Calu3 (cell line): ENCODE results near the gene FADS1. TPM values are rescaled to one million over a fixed set of nuclear protein-coding genes. Genes with fewer than 3 reads are reported as not detected.

ENCODE experiments used
- BruUV-seq: library from RNA; stranded (reverse); fragments of 400-500 nt; replicated peaks from 2 replicates; lab custom pipeline; 2021; lab: Mats Ljungman, UMichigan
- CTCF ChIA-PET: fragments of 300-600 bp; sonication (Branson Sonifier 250); formaldehyde crosslinking; loops from one replicate; lab custom pipeline; 2022; ENCODE audit warnings: antibody characterized with exemption; lab: Charles Lee
- DNase-seq: peaks from one replicate; pipeline ENCODE4 v3.0.0; 2022
- H3K27ac Mint-ChIP-seq: one replicate; pipeline ENCODE4 v1.8.0; 2022; ENCODE audit warnings: mixed read lengths; ENCODE audit not compliant: unreplicated experiment
- H3K27me3 Mint-ChIP-seq: one replicate; pipeline ENCODE4 v1.8.0; 2022; ENCODE audit warnings: mixed read lengths; ENCODE audit not compliant: unreplicated experiment
- H3K36me3 Mint-ChIP-seq: one replicate; pipeline ENCODE4 v1.8.0; 2022; ENCODE audit warnings: mild to moderate bottlenecking, moderate library complexity, mixed read lengths; ENCODE audit not compliant: insufficient read depth, unreplicated experiment
- H3K4me1 Mint-ChIP-seq: one replicate; pipeline ENCODE4 v1.8.0; 2022; ENCODE audit warnings: mild to moderate bottlenecking, low read depth, mixed read lengths; ENCODE audit not compliant: unreplicated experiment
- H3K4me3 Mint-ChIP-seq: one replicate; pipeline ENCODE4 v1.8.0; 2022; ENCODE audit warnings: mild to moderate bottlenecking, low read depth, moderate library complexity, mixed read lengths; ENCODE audit not compliant: unreplicated experiment
- H3K9me3 Mint-ChIP-seq: one replicate; pipeline ENCODE4 v1.8.0; 2022; ENCODE audit warnings: low read depth, mixed read lengths; ENCODE audit not compliant: unreplicated experiment
- intact Hi-C: fragments of 100-400 bp; cut with micrococcal nuclease; formaldehyde crosslinking; loops from one replicate; pipeline ENCODE4 v1.10.0; 2022; ENCODE audit not compliant: unreplicated experiment
- total RNA-seq: library from RNA; stranded (reverse); gene quantifications from 2 replicates; pipeline ENCODE4 v1.2.3, GENCODE V29; 2022
- TF ChIP-seq, protein P1 (sequence below): fragments of 200-600 bp; IDR thresholded peaks from one replicate; pipeline ENCODE4 v1.8.0; 2022; ENCODE audit warnings: antibody characterized with exemption; ENCODE audit not compliant: unreplicated experiment

FADS1 gene
- total RNA-seq, 1 experiment from 2014 or later = 74.1 TPM

DNA sequence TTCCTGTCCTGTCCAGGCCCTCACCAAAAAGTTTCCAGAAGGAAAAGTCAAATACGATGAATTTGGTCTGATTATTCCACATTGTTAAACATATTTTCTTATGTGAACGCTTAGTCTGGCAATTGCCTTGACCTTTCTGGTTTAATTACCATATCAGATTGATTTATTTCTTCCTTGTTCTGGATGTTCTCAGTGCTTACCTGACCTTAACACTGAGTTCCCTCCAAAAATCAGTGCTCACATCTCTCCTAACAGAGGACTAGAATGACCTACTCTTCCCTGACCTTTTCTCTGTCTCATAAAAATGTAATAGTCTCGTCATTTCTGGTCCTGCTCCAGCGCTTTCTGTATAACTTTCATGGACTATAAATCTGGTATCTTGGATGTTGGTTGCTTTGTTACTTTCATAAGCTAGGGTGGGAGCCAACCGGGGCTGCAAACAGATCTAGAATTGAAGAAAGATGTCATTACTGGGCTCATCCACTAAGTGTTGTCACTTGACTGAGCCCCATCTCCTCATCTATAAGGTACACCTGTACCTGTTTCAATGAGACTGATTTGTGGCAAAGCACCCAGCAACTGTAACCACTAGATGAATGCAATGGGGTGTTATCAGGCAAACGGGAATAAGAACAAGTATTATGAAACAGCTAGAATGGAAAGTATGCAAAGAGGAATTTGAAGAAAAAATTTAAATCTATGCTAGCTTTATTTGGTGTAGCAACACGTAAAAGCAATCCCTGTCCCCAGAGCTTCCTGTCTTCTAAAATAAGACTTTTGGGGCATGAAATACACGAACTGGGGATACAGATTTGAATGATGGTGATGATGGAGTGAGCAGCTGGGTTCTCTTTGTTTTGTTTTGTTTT lies 13.7 kb upstream of the FADS1 start:
- Mint-ChIP-seq H3K4me3 (no peak overlapping the region), H3K9me3 (no peaks in the 10 kb centered on the region), H3K4me1 (no peaks in the 10 kb centered on the region), H3K36me3 (peaks cover 11% of the 10 kb centered on the region), H3K27ac (no peak overlapping the region), H3K27me3 (peaks cover 84% of the 10 kb centered on the region)
- no peak for DNase-seq
- intact Hi-C loops = no loop called here
- BruUV-seq = no TSS peak
- CTCF ChIA-PET = no interaction called here
- TF ChIP-seq, protein P1, sequence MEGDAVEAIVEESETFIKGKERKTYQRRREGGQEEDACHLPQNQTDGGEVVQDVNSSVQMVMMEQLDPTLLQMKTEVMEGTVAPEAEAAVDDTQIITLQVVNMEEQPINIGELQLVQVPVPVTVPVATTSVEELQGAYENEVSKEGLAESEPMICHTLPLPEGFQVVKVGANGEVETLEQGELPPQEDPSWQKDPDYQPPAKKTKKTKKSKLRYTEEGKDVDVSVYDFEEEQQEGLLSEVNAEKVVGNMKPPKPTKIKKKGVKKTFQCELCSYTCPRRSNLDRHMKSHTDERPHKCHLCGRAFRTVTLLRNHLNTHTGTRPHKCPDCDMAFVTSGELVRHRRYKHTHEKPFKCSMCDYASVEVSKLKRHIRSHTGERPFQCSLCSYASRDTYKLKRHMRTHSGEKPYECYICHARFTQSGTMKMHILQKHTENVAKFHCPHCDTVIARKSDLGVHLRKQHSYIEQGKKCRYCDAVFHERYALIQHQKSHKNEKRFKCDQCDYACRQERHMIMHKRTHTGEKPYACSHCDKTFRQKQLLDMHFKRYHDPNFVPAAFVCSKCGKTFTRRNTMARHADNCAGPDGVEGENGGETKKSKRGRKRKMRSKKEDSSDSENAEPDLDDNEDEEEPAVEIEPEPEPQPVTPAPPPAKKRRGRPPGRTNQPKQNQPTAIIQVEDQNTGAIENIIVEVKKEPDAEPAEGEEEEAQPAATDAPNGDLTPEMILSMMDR = no peak

DNA sequence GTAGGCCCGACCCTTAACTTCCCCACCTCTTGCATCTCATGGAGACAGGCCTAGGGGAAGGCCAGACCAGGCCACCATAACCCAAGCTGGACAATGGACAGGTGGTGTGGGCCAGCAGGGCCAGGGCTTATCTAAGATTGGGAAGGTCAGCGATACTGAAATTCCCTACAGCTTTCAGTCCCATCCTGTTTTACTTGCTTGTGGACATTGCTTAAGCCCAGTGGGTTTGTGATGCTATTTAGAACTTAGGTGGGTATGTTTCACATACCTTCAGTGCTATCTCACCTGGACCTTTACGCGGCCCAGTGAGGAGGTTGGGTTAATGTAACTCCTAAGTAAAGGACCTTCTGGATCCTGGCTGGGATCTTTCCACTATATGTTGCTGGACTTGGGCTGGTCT lies 13.0 kb upstream of the FADS1 start:
- H3K27ac Mint-ChIP-seq = no peak overlapping the region
- H3K9me3 Mint-ChIP-seq = no peaks in the 10 kb centered on the region
- CTCF ChIA-PET = no interaction called here
- TF ChIP-seq, protein P1 = no peak
- no peak for DNase-seq
- no peak overlapping the region for H3K4me3 Mint-ChIP-seq
- intact Hi-C loops = no loop called here
- H3K4me1 Mint-ChIP-seq = no peaks in the 10 kb centered on the region
- peaks cover 80% of the 10 kb centered on the region for H3K27me3 Mint-ChIP-seq
- BruUV-seq = no TSS peak
- peaks cover 11% of the 10 kb centered on the region for H3K36me3 Mint-ChIP-seq

DNA sequence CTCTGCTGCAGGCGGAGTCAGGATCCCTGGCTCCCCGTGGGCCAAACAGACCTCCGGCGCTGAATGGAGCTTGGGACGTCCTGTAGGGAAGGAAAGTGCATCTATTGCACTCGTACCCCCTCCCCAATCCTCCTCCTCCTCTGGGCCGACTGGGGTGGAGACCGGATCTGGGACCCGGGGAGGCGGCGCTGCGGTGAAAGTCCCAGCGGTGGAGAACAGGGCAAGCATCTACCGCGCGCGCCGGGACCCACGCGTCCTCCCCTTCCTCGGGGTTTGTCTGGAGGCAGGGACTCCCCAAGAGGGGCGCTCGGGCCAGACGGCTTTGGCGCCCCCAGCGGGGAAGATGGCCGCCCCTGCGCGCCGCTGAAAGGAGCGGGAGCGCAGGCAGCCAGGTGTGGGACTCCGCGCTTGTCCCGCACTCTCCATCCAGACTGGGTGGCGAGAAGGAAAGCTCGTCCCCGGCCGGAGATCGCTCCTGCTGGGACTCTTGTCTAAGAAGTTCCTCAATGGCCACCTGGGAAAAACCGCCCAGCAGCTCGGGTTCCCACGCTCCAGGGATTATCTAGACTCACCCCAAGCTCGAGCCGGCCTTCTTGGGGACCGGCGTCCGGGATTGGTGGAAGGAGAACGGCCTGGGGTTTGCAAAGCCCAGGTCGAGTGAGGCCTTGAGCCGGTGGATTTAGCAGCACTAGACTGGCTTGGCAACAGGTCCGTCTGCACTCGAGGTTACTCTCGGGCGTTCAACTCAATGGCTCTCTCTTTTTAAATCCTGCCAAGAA lies 12.0 kb upstream of the FADS1 start:
- CTCF ChIA-PET = no interaction called here
- H3K4me3 Mint-ChIP-seq = peak overlapping the region; percentile 71
- H3K27ac Mint-ChIP-seq = no peak overlapping the region
- peaks cover 77% of the 10 kb centered on the region for H3K27me3 Mint-ChIP-seq
- DNase-seq = no peak
- TF ChIP-seq, protein P1 = no peak
- no TSS peak for BruUV-seq
- intact Hi-C loops = no loop called here
- H3K4me1 Mint-ChIP-seq = no peaks in the 10 kb centered on the region
- peaks cover 11% of the 10 kb centered on the region for H3K36me3 Mint-ChIP-seq
- H3K9me3 Mint-ChIP-seq = no peaks in the 10 kb centered on the region

DNA sequence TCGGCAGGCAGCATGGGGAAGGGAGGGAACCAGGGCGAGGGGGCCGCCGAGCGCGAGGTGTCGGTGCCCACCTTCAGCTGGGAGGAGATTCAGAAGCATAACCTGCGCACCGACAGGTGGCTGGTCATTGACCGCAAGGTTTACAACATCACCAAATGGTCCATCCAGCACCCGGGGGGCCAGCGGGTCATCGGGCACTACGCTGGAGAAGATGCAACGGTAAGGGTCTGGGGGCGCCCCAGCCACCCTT lies 11.5 kb upstream of the FADS1 start:
- no peaks in the 10 kb centered on the region for H3K9me3 Mint-ChIP-seq
- peaks cover 11% of the 10 kb centered on the region for H3K36me3 Mint-ChIP-seq
- no peak overlapping the region for H3K27ac Mint-ChIP-seq
- BruUV-seq = no TSS peak
- no peak for DNase-seq
- H3K4me3 Mint-ChIP-seq = peak overlapping the region; percentile 71
- peaks cover 72% of the 10 kb centered on the region for H3K27me3 Mint-ChIP-seq
- TF ChIP-seq, protein P1 = no peak
- intact Hi-C loops = no loop called here
- CTCF ChIA-PET = no interaction called here
- no peaks in the 10 kb centered on the region for H3K4me1 Mint-ChIP-seq
